HG03571 (cell line): ENCODE measurements around the gene PCDH1.
A peak's percentile ranks its signal among the peaks of the same experiment; 100 is the strongest.

Source experiments
- ATAC-seq: cut with Tn5 transposase; IDR thresholded peaks from one replicate; pipeline ENCODE4 v1.9.1; 2021; ENCODE audit not compliant: unreplicated experiment

Gene PCDH1

GRCh38 chr5:141812512-141812911 lies 65.7 kb downstream of the PCDH1 start:
- no peak for ATAC-seq

- peak; percentile 54 for ATAC-seq
Measured at GRCh38 chr5:141811287-141812155, 66.7 kb downstream of the PCDH1 start.

GRCh38 chr5:141810702-141811101 lies 67.5 kb downstream of the PCDH1 start:
- no peak for ATAC-seq

GRCh38 chr5:141809380-141810096 lies 68.7 kb downstream of the PCDH1 start:
- no peak for ATAC-seq

GRCh38 chr5:141808857-141809256 lies 69.4 kb downstream of the PCDH1 start:
- ATAC-seq = no peak

- no peak for ATAC-seq
Measured at GRCh38 chr5:141807732-141808131, 70.5 kb downstream of the PCDH1 start.

- ATAC-seq = no peak
Measured at GRCh38 chr5:141807329-141807728, 70.9 kb downstream of the PCDH1 start.

GRCh38 chr5:141806626-141807025 lies 71.6 kb downstream of the PCDH1 start:
- no peak for ATAC-seq

- ATAC-seq = no peak
Measured at GRCh38 chr5:141805874-141806595, 72.2 kb downstream of the PCDH1 start.

- no peak for ATAC-seq
Measured at GRCh38 chr5:141804475-141804874, 73.7 kb downstream of the PCDH1 start.
